DND-41 (cell line): ENCODE data around the gene ABCA3.

Source experiments
- EZH2 ChIP-seq: IDR thresholded peaks from 3 replicates; pipeline ENCODE4 v1.6.1; 2012; ENCODE audit warnings: borderline replicate concordance, low read depth, mild to moderate bottlenecking, moderate library complexity, low read length, inconsistent platforms; ENCODE audit not compliant: severe bottlenecking
- TF ChIP-seq, protein P1 (sequence below): IDR thresholded peaks from 2 replicates; pipeline ENCODE4 v1.5.1; 2012; ENCODE audit warnings: borderline replicate concordance, low read length, moderate library complexity, mild to moderate bottlenecking; ENCODE audit not compliant: poor library complexity, severe bottlenecking; ENCODE audit errors: extremely low read depth

DNA sequence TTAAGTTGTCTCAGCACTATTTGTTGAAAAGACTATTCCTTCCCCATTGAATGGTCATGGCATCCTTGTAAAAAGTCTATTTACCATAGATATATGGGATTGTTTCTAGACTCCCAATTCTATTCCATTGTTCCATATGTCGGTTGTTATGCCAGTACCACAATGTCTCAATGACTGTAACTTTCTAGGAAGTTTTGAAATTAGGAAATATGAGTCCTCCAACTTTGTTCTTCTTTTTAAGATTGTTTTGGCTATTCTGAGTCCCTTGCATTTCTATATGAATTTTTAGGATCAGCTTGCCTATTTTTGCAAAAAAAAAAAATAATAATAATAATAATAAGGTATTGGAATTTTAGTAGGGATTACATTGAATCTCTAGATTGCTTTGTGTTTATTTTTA lies 43.0 kb upstream of the ABCA3 start:
- TF ChIP-seq, protein P1, sequence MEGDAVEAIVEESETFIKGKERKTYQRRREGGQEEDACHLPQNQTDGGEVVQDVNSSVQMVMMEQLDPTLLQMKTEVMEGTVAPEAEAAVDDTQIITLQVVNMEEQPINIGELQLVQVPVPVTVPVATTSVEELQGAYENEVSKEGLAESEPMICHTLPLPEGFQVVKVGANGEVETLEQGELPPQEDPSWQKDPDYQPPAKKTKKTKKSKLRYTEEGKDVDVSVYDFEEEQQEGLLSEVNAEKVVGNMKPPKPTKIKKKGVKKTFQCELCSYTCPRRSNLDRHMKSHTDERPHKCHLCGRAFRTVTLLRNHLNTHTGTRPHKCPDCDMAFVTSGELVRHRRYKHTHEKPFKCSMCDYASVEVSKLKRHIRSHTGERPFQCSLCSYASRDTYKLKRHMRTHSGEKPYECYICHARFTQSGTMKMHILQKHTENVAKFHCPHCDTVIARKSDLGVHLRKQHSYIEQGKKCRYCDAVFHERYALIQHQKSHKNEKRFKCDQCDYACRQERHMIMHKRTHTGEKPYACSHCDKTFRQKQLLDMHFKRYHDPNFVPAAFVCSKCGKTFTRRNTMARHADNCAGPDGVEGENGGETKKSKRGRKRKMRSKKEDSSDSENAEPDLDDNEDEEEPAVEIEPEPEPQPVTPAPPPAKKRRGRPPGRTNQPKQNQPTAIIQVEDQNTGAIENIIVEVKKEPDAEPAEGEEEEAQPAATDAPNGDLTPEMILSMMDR: no peak
- TF ChIP-seq EZH2: no peak
